Posterior vena cava (tissue), 2 donors: ENCODE measurements around the gene BBOX1. TPM values are rescaled to one million over a fixed set of nuclear protein-coding genes. Genes with fewer than 3 reads are reported as not detected.
"Not testable (repeated sequence)": the region's sequence is repeated elsewhere in the genome, so short reads cannot be mapped to it uniquely, and the experiment has no call there.

Experiments
- DNase-seq: peaks from one replicate; pipeline ENCODE4 v3.0.0-alpha.2; 2020; ENCODE audit warnings: low spot score
- intact Hi-C, 2 donors: fragments of 100-400 bp; cut with DNase I; formaldehyde crosslinking; loops; one replicate each; pipeline versions ENCODE4 v1.14.1 to v1.14.2; 2022 to 2023
- total RNA-seq, 2 donors: library from RNA; stranded (reverse); fragmentation: NEBNext Ultra II Directional; extraction: Animal tissue kit (Norgen Biotek cat#: 25700); gene quantifications; one replicate each; pipeline ENCODE4 v1.2.1, GENCODE V29; 2021
- donor health status: DM: yes; HTN: yes; CAD: no.
- donor health status: DM: yes; HTN: yes; CAD: no.

BBOX1 gene
- total RNA-seq, 2 donors from 2014 or later = not detected

GRCh38 chr11:27115051-27115650 is 74.5 kb downstream of the BBOX1 start:
- DNase-seq = no peak

GRCh38 chr11:27116684-27117083 is 76.1 kb downstream of the BBOX1 start:
- intact Hi-C loops = no loop called here
- DNase-seq = no peak

More at GRCh38 chr11:27115051-27115650, 74.5 kb downstream of the BBOX1 start:
- intact Hi-C loops = no loop called here

GRCh38 chr11:27118371-27118770 is 77.8 kb downstream of the BBOX1 start:
- intact Hi-C loops = no loop called here
- DNase-seq = no peak

DNA sequence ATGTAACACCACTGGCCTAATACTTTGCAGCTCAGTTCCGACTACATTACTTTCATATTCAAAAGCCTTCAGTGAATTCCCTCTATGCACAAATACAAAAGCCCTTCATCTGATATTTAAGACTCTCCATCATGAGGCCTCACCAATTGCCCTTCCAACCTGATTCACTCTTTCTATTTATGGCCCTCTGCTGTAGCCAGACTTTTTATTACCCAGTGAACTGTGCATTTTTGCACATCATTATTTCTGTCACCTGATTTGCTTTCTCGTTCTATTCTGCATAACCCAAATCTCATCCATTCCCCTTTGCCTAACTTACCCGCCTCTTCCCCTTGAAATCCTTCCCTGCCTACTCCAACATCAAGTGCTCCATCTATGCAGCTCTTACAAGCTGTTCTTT is 78.3 kb downstream of the BBOX1 start:
- DNase-seq = no peak
- intact Hi-C loops = no loop called here

DNA sequence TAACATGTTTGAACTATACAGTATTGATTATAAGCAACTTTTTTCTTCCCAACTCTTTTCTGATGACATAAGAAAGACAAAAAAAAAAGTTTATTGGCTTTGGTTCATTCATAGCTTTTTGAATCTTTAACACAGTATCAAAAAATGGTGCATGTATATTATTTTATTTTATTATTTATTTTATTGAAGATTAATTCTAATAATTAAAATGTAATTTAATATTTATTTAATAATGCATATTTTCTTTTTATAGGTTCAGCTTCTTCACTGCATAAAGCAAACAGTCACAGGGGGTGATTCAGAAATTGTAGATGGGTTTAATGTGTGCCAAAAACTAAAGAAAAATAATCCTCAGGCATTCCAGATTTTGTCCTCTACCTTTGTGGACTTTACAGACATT is 78.8 kb downstream of the BBOX1 start:
- intact Hi-C loops = no loop called here
- no peak for DNase-seq

DNA sequence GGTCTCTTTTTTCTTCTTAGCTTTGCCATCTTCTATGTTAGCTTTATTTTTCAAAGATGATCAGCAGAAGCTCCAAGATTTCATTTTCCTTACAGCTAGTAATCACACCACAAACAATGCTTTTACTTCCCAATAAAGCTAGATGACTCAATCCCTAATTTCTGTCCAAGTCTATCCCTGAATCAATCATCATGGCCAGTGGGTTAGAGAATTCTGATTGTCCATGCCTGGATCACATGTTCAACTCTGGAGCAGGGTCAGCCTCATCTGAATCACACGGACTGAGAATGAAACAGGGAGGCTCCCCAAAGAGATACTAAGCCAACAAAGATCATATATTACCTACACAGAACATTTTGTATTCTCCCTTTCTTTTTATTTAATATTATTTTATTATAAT is 79.6 kb downstream of the BBOX1 start:
- intact Hi-C loops = no loop called here
- no peak for DNase-seq

DNA sequence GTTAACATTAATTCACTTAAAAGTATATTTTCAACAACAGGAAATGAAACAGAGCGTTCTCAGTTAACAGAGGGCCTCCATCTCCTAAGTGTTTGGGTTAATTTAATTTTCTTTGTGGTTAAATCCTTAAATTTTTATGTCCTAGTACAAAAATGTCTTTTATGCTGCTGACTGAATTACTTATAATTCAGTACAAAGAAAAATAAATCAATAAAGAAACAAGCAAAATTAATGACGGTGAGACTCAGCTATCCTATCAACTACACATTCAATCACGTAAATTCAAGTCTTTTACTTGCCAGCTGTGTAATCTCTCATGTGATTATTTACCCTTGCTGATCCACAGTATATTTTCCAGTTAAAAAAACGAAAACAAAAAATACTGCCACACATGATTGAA is 81.4 kb downstream of the BBOX1 start:
- intact Hi-C loops = no loop called here
- DNase-seq = no peak

GRCh38 chr11:27124514-27125264 is 84.1 kb downstream of the BBOX1 start:
- DNase-seq = no peak
- intact Hi-C loops = no loop called here

GRCh38 chr11:27129686-27130085 is 89.1 kb downstream of the BBOX1 start:
- no peak for DNase-seq
- intact Hi-C loops = no loop called here

GRCh38 chr11:27130806-27131205 is 90.2 kb downstream of the BBOX1 start:
- DNase-seq = no peak
- intact Hi-C loops = no loop called here

- intact Hi-C loops, DNase-seq: not testable (repeated sequence)
These were observed 95.3 kb downstream of the BBOX1 start for GRCh38 chr11:27135924-27136329.

DNA sequence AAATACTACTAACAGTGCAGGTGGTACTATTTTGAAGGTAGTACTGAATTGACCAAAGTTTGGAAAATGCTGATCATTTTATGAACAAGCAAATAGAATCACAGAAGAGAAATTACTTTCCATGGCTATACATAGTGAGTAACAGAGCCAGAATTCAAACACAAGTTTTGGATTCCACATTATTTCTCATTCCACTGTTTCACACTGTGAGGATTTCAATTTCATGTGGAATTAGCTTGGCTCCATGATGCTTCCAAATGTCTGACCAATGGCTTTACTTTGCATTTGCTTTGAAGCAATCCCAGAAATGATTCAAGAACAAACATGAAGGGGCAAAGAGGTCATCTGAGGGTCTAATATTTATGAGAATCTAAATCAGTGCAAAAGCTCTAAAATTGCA is 98.1 kb downstream of the BBOX1 start:
- intact Hi-C loops = no loop called here

DNA sequence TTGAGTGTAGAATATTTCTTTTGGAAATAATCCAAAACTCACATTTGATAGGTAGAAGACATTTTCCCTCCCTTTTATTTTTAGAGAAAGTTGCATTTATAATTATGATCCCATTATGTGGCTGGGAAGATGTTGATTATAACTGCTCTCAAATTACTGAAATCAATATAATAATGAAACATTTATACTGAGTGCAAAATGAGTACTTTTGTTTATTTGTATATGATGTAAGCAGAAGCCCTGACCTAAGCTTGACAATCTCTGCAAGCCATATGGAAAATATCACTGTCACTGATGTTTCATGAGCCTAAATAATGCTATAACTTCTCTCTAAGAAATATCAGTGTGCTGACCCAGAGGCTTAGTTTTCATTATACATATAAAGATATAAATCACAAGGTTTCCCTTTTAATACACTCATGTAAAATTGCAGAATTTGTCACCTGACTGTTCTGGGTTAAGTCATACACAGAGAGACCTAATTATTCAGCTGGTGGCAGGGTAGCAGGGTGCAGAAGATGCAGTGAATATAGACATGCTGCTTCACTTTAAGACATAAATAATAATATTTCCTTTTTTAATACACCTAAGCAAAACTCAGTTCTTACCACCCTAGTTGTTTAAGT is 99.2 kb downstream of the BBOX1 start:
- no peak for DNase-seq
- intact Hi-C loops = no loop called here

More for the DNA sequence above, 98.1 kb downstream of the BBOX1 start:
- no peak for DNase-seq

- DNase-seq = no peak
- intact Hi-C loops = no loop called here
These were observed 101.0 kb downstream of the BBOX1 start for GRCh38 chr11:27141576-27141975.

- intact Hi-C loops = no loop called here
- no peak for DNase-seq
These were observed 107.3 kb downstream of the BBOX1 start for GRCh38 chr11:27147916-27148315.

DNA sequence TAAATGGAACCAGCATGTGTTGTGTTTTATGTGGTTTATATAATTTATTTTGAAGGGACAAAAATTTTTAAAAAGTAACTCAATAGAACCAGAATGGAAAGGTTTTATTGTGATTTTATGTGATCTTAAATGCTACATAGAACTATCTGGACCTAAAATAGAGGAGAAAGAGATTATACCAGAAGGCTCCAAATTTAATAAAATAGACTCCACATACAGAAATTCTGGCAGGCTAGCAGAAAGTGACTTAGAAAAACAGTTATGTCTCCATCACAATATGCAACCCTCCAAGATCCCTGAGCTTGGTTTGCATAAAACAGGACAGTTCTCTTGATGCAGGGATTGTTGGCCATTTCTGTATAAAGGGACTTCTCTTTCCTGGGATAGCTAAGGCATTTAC is 107.9 kb downstream of the BBOX1 start:
- no peak for DNase-seq
- intact Hi-C loops = no loop called here

GRCh38 chr11:27150098-27150497 is 109.5 kb downstream of the BBOX1 start:
- DNase-seq = no peak
- intact Hi-C loops = no loop called here

GRCh38 chr11:27153136-27153535 is 112.5 kb downstream of the BBOX1 start:
- no peak for DNase-seq
- intact Hi-C loops = no loop called here

DNA sequence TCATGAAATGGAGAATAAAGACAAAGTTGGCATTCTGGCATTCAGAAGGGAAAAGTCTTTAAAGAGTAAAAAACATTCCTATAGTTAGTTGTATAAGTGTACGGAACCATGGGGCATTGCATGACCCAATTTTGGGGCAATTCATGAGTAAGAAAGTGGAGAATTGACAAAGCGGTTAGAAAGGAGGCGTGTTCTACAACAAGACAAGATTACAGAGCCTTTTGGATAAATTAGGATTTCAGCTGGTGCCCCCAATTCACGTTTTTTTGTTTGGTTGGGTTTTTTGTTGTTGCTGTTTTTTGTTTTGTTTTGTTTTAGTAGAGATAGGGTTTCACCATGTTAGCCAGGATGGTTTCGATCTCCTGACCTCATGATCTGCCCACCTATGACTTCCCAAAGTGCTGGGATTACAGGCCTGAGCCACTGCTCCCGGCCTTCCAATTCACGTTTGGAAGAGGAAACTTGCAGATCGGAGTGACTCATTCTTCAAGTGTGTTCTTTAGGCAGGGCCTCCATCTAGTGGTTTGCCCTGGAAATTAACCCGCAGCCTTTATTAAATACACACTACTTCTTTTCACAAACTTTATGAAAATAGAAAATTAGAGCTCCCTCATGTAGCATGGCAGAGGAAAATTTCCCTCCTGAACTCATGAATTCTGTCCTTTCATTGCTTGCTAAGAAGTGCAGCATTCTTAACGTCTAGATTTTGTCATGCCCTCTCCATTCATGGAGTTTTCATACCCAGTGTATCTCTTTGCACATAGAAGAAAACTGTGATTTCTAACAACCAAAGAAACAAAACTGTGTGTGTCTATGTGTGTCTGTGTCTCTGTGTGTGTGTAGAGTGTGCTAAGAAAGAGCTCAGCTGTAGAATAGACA is 118.1 kb downstream of the BBOX1 start:
- DNase-seq = no peak
- intact Hi-C loops = loop anchor here in 1 of 2 donors (5.0 kb wide), 1 partner anchor 406 kb away; no protein-coding TSS in a partner anchor

DNA sequence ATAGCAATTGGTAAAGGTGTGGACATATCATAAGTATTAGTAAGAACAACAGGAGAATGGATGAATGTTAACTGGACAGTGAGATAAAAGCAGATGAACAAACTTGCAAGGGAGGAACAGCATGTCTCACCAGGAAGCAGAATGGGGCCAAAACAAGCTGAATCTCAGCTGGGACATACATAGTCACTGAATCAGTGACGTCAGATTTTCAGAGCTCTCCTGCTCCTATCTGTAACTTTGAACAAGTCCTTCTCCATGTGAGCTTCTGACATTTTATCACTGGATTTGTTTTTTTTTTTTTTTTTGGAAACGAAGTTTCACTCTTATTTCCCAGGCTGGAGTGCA is 118.7 kb downstream of the BBOX1 start:
- intact Hi-C loops = loop anchor here in 1 of 2 donors (5.0 kb wide), 1 partner anchor 407 kb away; no protein-coding TSS in a partner anchor

More for the DNA sequence above, 118.7 kb downstream of the BBOX1 start:
- DNase-seq = no peak
